HL-60 (cell line): ENCODE data around the gene NDUFA8.

Experiments used
- DNase-seq, 2 experiments: peaks; one replicate each; pipeline ENCODE4 v3.0.0-alpha.2; 2010 to 2020; ENCODE audit warnings: low read depth in 1 of 2, low spot score in 1 of 2
- H3K27ac ChIP-seq: fragments of 250-450 bp; sonication (Bioruptor Pico); replicated peaks from 2 replicates; pipeline ENCODE4 v1.5.1; 2020; ENCODE audit warnings: mild to moderate bottlenecking, moderate library complexity
- H3K27me3 ChIP-seq: fragments of 250-450 bp; sonication (Bioruptor Pico); 2 replicates; pipeline ENCODE4 v1.5.1; 2021; ENCODE audit warnings: mild to moderate bottlenecking, moderate library complexity; ENCODE audit not compliant: insufficient read depth, poor library complexity, severe bottlenecking
- H3K4me3 ChIP-seq: replicated peaks from 2 replicates; pipeline ENCODE4 v1.5.1; 2011; ENCODE audit warnings: mild to moderate bottlenecking, control low read depth, low read length; ENCODE audit not compliant: insufficient read depth
- CTCF ChIP-seq: IDR thresholded peaks from one replicate; pipeline ENCODE4 v1.5.1; 2011; ENCODE audit warnings: low read length, control low read depth, inconsistent platforms; ENCODE audit not compliant: insufficient read depth
- GABPA ChIP-seq: IDR thresholded peaks from 2 replicates; pipeline ENCODE4 v1.6.1; 2012; ENCODE audit warnings: low read depth
- POLR2AphosphoS5 ChIP-seq: IDR thresholded peaks from 2 replicates; pipeline ENCODE4 v1.6.1; 2012; ENCODE audit warnings: low read depth
- REST ChIP-seq: IDR thresholded peaks from 2 replicates; pipeline ENCODE4 v1.6.1; 2012; ENCODE audit warnings: low read depth; ENCODE audit not compliant: insufficient replicate concordance
- SPI1 ChIP-seq: IDR thresholded peaks from 2 replicates; pipeline ENCODE4 v1.6.1; 2012; ENCODE audit warnings: low read depth, mild to moderate bottlenecking, borderline replicate concordance

Gene NDUFA8

GRCh38 chr9:122116040-122116439, 43.5 kb downstream of the NDUFA8 start:
- no peak for DNase-seq
- Histone ChIP-seq H3K27me3 (no peaks in the 10 kb centered on the region), H3K4me3 (no peak overlapping the region), H3K27ac (no peak overlapping the region)
- TF ChIP-seq GABPA, result no peak
- TF ChIP-seq CTCF, result no peak
- TF ChIP-seq POLR2AphosphoS5, result no peak
- TF ChIP-seq SPI1, result no peak
- no peak for TF ChIP-seq REST

- no peak for DNase-seq
- H3K4me3 ChIP-seq, result no peak overlapping the region
- no peak overlapping the region for H3K27ac ChIP-seq
- no peaks in the 10 kb centered on the region for H3K27me3 ChIP-seq
- TF ChIP-seq POLR2AphosphoS5, result no peak
- no peak for TF ChIP-seq REST
- no peak for TF ChIP-seq SPI1
- TF ChIP-seq CTCF, result no peak
- TF ChIP-seq GABPA, result no peak
Observed at GRCh38 chr9:122115176-122116035, 44.2 kb downstream of the NDUFA8 start.

- no peaks in the 10 kb centered on the region for H3K27me3 ChIP-seq
- no peak for DNase-seq
- TF ChIP-seq POLR2AphosphoS5 (no peak), CTCF (no peak), REST (no peak), SPI1 (no peak), GABPA (no peak)
- no peak overlapping the region for H3K27ac ChIP-seq
- H3K4me3 ChIP-seq, result no peak overlapping the region
Observed at GRCh38 chr9:122113574-122113973, 46.0 kb downstream of the NDUFA8 start.
